ENCODE data around the gene PABPC1L2B.
"Not testable (repeated sequence)": the region's sequence is repeated elsewhere in the genome, so short reads cannot be mapped to it uniquely, and the experiment has no call there.

The PABPC1L2B gene

GRCh38 chrX:73021361-73022092, 18.8 kb downstream of the PABPC1L2B start:
- no peaks in the 10 kb centered on the region for H4K20me1 ChIP-seq (ENCODE audit: control insufficient read depth, insufficient read depth, low read depth, low read length)
- no peaks in the 10 kb centered on the region for H3K27me3 ChIP-seq (ENCODE audit: control insufficient read depth, low read length)
- H3K4me2 ChIP-seq (ENCODE audit: low read length), result no peak overlapping the region
- no peak overlapping the region for H3K27ac ChIP-seq (ENCODE audit: low read depth, low read length)
- no peaks in the 10 kb centered on the region for H3K4me1 ChIP-seq (ENCODE audit: control insufficient read depth, low read length)
- H3K4me3 ChIP-seq (ENCODE audit: low read length), result no peak overlapping the region
- no peaks in the 10 kb centered on the region for H3K79me2 ChIP-seq (ENCODE audit: control insufficient read depth, low read length)
- no peaks in the 10 kb centered on the region for H3K9me2 ChIP-seq (replicated peaks; ENCODE audit: control insufficient read depth, low read length)
- no peak for TF ChIP-seq EZH2phosphoT487 (IDR thresholded peaks at IDR 0.05; ENCODE audit: borderline replicate concordance, low read length)
- no peaks in the 10 kb centered on the region for H3F3A ChIP-seq (ENCODE audit: control insufficient read depth, insufficient read depth)
- no peaks in the 10 kb centered on the region for H3K9me3 ChIP-seq (ENCODE audit: control insufficient read depth, insufficient read depth, low read length)
- no peaks in the 10 kb centered on the region for H3K36me3 ChIP-seq (ENCODE audit: control insufficient read depth, low read length)

GRCh38 chrX:73022093-73022445, 19.3 kb downstream of the PABPC1L2B start:
- H4K20me1 ChIP-seq (ENCODE audit: control insufficient read depth, insufficient read depth, low read depth, low read length); H3F3A ChIP-seq (ENCODE audit: control insufficient read depth, insufficient read depth): not testable (repeated sequence)

GRCh38 chrX:73028876-73029275, 26.1 kb downstream of the PABPC1L2B start:
- Histone ChIP-seq H3K4me2 (ENCODE audit: low read length) (no peak overlapping the region), H3K4me3 (ENCODE audit: low read length) (no peak overlapping the region), H3K9me2 (replicated peaks; ENCODE audit: control insufficient read depth, low read length) (no peaks in the 10 kb centered on the region), H4K20me1 (ENCODE audit: control insufficient read depth, insufficient read depth, low read depth, low read length) (no peaks in the 10 kb centered on the region), H3K79me2 (ENCODE audit: control insufficient read depth, low read length) (no peaks in the 10 kb centered on the region), H3K36me3 (ENCODE audit: control insufficient read depth, low read length) (no peaks in the 10 kb centered on the region), H3K9me3 (ENCODE audit: control insufficient read depth, insufficient read depth, low read length) (no peaks in the 10 kb centered on the region), H3K27me3 (ENCODE audit: control insufficient read depth, low read length) (no peaks in the 10 kb centered on the region), H3K27ac (ENCODE audit: low read depth, low read length) (no peak overlapping the region), H3K4me1 (ENCODE audit: control insufficient read depth, low read length) (no peaks in the 10 kb centered on the region), H3F3A (ENCODE audit: control insufficient read depth, insufficient read depth) (no peaks in the 10 kb centered on the region)
- TF ChIP-seq CTCF (IDR thresholded peaks at IDR 0.05; ENCODE audit: low read depth, low read length, poor library complexity, severe bottlenecking) (no peak), EZH2phosphoT487 (IDR thresholded peaks at IDR 0.05; ENCODE audit: borderline replicate concordance, low read length) (no peak)

More at GRCh38 chrX:73022093-73022445, 19.3 kb downstream of the PABPC1L2B start:
- not testable (repeated sequence) for H3K79me2 ChIP-seq (ENCODE audit: control insufficient read depth, low read length); H3K4me2 ChIP-seq (ENCODE audit: low read length); H3K4me1 ChIP-seq (ENCODE audit: control insufficient read depth, low read length); H3K27ac ChIP-seq (ENCODE audit: low read depth, low read length); H3K36me3 ChIP-seq (ENCODE audit: control insufficient read depth, low read length); H3K4me3 ChIP-seq (ENCODE audit: low read length); H3K9me3 ChIP-seq (ENCODE audit: control insufficient read depth, insufficient read depth, low read length); H3K27me3 ChIP-seq (ENCODE audit: control insufficient read depth, low read length); H3K9me2 ChIP-seq (replicated peaks; ENCODE audit: control insufficient read depth, low read length)
